Prostate gland (tissue), 2 donors: ENCODE results near the gene STC2.

Experiments
- CTCF ChIP-seq, 4 experiments: fragments of 200-600 bp in 2 of 4; fragments of 450-650 bp in 2 of 4; sonication (generic) in 2 of 4; IDR thresholded peaks; 1 replicate in 3 of 4; 2 replicates in 1 of 4; pipeline ENCODE4 v1.5.1; 2016 to 2019; ENCODE audit warnings: antibody characterized with exemption in 4 of 4, mild to moderate bottlenecking in 2 of 4, moderate library complexity in 2 of 4
- POLR2A ChIP-seq: fragments of 450-650 bp; IDR thresholded peaks from one replicate; pipeline ENCODE4 v1.6.1; 2016; ENCODE audit warnings: antibody characterized with exemption, mild to moderate bottlenecking
- POLR2AphosphoS5 ChIP-seq: sonication (generic); formaldehyde crosslinking; IDR thresholded peaks from one replicate; pipeline ENCODE4 v1.6.1; 2017; ENCODE audit warnings: antibody characterized with exemption

DNA sequence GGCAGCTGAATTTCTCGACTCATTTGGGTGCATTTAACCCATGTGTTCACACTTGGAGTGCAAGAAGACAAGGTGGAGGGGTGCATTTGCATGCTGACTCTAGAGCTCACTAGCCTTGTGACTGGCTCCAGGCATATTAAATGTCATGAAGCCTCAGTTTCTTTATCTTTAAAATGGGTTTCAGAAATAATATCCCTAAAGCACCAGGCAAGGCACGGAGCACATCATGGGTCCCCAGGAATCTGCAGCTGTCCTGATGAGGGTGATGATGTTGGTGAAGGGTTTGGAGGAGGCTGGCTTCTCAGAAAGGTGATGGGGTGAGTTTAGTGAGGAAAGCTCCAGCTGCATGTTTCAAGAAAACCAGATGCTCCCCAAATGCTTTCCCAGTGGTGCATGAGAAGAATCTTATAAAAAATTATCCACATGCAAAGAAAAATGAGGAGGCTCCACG lies 14.8 kb downstream of the STC2 start:
- no peak for TF ChIP-seq CTCF (IDR thresholded peaks at IDR 0.05)
- no peak for TF ChIP-seq POLR2A
- TF ChIP-seq POLR2AphosphoS5: no peak
